ENCODE results near the gene NSD1.
A peak's percentile ranks its signal among the peaks of the same experiment; 100 is the strongest.

Gene NSD1

DNA sequence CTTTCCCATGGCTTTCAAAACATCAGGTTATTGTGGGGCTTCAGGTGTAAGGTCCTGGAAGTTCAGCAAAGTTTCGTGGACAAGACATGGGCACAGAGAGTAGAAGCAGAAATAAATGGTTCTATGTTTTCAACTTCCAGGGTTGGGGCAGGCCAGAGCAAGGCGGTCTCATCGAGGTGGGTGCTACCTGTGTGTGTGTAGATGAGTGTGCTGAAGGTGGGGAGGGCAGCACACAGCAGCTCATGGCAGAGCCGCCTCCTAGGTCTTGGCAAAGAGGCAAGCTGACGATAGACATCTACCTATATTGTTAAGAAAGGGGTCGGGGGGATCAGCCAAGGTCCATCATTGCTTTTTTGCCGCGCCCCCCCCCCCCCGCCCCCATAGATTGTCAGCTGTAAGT lies 166.1 kb downstream of the NSD1 start:
- Histone ChIP-seq H3K27me3 (ENCODE audit: insufficient read depth, poor library complexity, severe bottlenecking) (no peaks in the 10 kb centered on the region), H3K27ac (replicated peaks) (peak overlapping the region; percentile 45), H3K4me3 (replicated peaks; ENCODE audit: insufficient read depth, low read length) (no peak overlapping the region)
- TF ChIP-seq, protein P1, sequence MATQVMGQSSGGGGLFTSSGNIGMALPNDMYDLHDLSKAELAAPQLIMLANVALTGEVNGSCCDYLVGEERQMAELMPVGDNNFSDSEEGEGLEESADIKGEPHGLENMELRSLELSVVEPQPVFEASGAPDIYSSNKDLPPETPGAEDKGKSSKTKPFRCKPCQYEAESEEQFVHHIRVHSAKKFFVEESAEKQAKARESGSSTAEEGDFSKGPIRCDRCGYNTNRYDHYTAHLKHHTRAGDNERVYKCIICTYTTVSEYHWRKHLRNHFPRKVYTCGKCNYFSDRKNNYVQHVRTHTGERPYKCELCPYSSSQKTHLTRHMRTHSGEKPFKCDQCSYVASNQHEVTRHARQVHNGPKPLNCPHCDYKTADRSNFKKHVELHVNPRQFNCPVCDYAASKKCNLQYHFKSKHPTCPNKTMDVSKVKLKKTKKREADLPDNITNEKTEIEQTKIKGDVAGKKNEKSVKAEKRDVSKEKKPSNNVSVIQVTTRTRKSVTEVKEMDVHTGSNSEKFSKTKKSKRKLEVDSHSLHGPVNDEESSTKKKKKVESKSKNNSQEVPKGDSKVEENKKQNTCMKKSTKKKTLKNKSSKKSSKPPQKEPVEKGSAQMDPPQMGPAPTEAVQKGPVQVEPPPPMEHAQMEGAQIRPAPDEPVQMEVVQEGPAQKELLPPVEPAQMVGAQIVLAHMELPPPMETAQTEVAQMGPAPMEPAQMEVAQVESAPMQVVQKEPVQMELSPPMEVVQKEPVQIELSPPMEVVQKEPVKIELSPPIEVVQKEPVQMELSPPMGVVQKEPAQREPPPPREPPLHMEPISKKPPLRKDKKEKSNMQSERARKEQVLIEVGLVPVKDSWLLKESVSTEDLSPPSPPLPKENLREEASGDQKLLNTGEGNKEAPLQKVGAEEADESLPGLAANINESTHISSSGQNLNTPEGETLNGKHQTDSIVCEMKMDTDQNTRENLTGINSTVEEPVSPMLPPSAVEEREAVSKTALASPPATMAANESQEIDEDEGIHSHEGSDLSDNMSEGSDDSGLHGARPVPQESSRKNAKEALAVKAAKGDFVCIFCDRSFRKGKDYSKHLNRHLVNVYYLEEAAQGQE (IDR thresholded peaks at IDR 0.05; ENCODE audit: insufficient replicate concordance, low read depth): no peak
- TF ChIP-seq GABPA (IDR thresholded peaks at IDR 0.05; ENCODE audit: low read depth) (no peak), SPI1 (IDR thresholded peaks at IDR 0.05; ENCODE audit: borderline replicate concordance, low read depth) (no peak), POLR2AphosphoS5 (IDR thresholded peaks at IDR 0.05; ENCODE audit: low read depth) (no peak)
- TF ChIP-seq, protein P2, sequence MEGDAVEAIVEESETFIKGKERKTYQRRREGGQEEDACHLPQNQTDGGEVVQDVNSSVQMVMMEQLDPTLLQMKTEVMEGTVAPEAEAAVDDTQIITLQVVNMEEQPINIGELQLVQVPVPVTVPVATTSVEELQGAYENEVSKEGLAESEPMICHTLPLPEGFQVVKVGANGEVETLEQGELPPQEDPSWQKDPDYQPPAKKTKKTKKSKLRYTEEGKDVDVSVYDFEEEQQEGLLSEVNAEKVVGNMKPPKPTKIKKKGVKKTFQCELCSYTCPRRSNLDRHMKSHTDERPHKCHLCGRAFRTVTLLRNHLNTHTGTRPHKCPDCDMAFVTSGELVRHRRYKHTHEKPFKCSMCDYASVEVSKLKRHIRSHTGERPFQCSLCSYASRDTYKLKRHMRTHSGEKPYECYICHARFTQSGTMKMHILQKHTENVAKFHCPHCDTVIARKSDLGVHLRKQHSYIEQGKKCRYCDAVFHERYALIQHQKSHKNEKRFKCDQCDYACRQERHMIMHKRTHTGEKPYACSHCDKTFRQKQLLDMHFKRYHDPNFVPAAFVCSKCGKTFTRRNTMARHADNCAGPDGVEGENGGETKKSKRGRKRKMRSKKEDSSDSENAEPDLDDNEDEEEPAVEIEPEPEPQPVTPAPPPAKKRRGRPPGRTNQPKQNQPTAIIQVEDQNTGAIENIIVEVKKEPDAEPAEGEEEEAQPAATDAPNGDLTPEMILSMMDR (IDR thresholded peaks at IDR 0.05; ENCODE audit: insufficient read depth, low read length): no peak
- DNase-seq (ENCODE audit: low read depth in 1 of 2, low spot score in 1 of 2): no peak

DNA sequence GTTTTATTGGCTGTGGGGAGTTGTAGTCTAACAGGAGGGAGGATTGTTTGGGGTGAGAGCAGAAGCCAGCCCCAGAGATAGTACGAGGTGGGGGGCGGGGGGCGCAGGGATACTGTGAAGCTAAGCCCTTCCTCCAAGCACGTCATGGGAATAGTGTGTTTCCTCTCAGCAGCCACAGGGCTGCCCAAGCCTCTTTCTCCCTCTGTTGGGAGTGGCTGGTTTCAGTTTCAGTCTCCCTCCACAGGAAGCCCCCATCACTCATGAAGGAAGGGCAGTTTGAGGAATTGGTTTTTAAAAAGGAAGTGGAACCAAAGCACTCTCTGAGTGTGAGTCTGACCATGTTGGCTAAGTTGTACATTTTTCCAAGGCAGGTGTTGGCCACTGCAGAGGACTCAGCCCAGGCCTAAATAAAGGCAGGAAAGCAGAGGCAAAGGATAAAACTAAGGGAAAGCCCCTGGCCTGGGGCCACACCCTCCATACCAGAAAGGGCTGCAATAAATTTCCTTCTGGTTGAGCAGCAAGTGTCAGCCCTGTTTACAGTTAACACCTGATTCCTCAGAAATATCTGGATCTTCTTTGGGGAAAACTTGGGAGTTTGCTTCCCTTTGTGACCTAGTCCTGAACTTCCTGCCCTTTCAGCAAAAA lies 166.8 kb downstream of the NSD1 start:
- peak overlapping the region; percentile 39 for H3K27ac ChIP-seq (replicated peaks)
- peak; percentile 88 to 89 for DNase-seq (ENCODE audit: low read depth in 1 of 2, low spot score in 1 of 2)
- H3K4me3 ChIP-seq (replicated peaks; ENCODE audit: insufficient read depth, low read length): no peak overlapping the region
- no peaks in the 10 kb centered on the region for H3K27me3 ChIP-seq (ENCODE audit: insufficient read depth, poor library complexity, severe bottlenecking)
- peak; percentile 55; the same call in 1 of the 2 replicates for TF ChIP-seq POLR2AphosphoS5 (IDR thresholded peaks at IDR 0.05; ENCODE audit: low read depth)
- TF ChIP-seq, protein P1 (IDR thresholded peaks at IDR 0.05; ENCODE audit: insufficient replicate concordance, low read depth): no peak
- TF ChIP-seq SPI1 (IDR thresholded peaks at IDR 0.05; ENCODE audit: borderline replicate concordance, low read depth): peak; percentile 97

DNA sequence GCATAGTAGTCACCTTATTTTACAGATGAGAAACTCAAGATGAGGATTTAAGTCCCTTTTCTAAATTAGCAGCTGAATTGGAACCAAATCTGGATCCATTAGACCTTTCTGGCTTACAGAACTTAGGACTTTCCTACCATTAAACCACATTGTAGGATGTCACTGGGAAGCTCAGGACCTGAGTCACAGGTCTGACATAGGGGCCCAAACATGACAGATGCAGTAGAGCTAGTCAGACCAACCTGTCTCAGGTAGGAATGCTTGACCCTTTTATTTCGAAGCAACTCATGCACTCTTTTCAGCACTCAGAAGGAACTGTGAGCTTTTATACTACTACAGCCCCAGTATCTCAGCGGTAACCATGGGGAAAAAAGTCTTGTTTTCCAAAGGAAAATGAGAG lies 167.4 kb downstream of the NSD1 start:
- Histone ChIP-seq H3K4me3 (replicated peaks; ENCODE audit: insufficient read depth, low read length) (no peak overlapping the region), H3K27ac (replicated peaks) (peak overlapping the region; percentile 39), H3K27me3 (ENCODE audit: insufficient read depth, poor library complexity, severe bottlenecking) (no peaks in the 10 kb centered on the region)
- no peak for DNase-seq (ENCODE audit: low read depth in 1 of 2, low spot score in 1 of 2)
- TF ChIP-seq GABPA (IDR thresholded peaks at IDR 0.05; ENCODE audit: low read depth) (no peak), POLR2AphosphoS5 (IDR thresholded peaks at IDR 0.05; ENCODE audit: low read depth) (no peak), SPI1 (IDR thresholded peaks at IDR 0.05; ENCODE audit: borderline replicate concordance, low read depth) (no peak)
- TF ChIP-seq, protein P1 (IDR thresholded peaks at IDR 0.05; ENCODE audit: insufficient replicate concordance, low read depth): no peak
- TF ChIP-seq, protein P2 (IDR thresholded peaks at IDR 0.05; ENCODE audit: insufficient read depth, low read length): no peak
